NCI-H2227 (cell line): Measurements from ENCODE around the gene SRGAP3.
A peak's percentile ranks its signal among the peaks of the same experiment; 100 is the strongest.

Experiments used
- DNase-seq: peaks from one replicate; lab custom pipeline; 2025; ENCODE audit not compliant: unreplicated experiment; lab: John Stamatoyannopoulos, UW

The SRGAP3 gene

DNA sequence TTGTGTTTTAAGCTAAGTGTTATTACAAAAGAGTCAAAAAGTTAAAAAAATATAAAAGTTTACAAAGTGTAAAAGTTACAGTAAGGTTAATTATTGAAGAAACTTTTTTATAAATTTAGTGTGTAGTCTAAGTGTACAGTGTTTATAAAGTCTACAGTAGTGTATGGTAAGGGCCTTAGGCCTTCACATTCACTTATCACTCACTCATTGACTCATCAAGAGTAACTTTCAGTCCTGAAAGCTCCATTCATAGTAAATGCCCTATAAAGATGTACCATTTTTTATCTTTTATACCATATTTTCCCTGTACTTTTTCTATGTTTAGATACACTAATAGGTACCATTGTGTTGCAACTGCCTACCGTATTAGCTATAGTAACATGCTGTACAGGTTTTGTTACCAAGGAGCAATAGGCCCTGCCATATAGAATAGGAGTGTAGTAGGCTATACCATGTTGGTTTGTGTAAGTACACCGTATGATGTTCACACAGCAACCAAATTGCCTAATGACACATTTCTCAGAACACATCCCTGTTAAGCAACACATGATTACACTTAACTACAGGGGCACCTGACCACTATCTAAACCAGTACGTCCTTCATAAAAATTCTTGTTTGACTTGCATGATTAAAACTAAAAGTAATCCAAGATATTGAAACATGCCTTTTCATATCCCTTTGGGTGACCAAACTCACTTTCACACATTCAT is 303.4 kb downstream of the SRGAP3 start:
- DNase-seq = no peak

DNA sequence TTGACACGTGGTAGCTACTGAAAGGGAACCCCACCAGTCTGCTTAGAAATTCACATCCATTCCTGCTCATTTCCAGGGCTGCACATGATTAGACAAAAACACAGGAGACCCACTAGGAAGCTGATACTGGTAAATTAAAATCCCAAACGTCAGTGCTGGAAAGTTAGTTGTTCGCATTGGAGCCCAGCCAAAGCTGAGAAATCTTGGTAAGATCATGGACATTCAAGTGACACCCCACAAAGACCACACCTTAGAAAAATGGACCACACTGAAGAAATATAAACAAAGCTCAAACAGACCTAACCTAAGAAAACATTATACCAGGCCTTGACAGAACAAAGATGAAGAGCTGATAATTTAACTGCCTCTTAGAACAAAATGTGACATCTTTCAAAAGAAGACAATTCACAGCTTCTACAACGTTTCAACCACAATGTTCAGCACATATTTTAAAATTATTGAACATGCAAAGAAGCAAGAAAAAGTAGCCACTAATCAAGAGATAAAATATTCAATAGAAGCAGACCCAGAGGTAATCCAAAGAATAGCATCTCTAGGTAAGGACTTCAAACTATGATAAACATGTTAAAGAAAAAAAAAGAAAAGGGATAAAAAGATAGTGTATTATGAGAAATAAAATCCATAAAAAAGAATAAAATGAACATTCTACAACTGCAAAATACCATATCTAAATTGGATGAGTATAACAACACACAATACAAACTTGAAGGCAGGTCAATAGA is 306.5 kb downstream of the SRGAP3 start:
- no peak for DNase-seq

DNA sequence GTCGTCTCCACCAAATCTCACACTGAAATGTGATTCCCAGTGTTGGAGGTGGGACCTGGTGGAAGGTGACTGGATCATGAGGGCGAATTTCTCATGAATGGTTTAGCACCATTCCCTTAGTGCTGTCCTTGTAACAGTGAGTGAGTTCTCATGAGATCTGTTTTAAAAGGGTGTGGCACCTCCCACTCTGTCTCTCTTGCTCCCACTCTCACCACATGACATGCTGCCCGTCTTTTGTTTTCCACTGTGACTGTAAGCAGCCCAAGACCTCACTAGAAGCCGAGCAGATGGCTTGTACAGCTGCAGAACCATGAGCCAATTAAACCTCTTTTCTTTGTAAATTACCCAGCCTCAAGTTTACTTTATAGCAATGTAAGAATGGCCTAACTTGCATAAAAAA is 307.3 kb downstream of the SRGAP3 start:
- DNase-seq = no peak

DNA sequence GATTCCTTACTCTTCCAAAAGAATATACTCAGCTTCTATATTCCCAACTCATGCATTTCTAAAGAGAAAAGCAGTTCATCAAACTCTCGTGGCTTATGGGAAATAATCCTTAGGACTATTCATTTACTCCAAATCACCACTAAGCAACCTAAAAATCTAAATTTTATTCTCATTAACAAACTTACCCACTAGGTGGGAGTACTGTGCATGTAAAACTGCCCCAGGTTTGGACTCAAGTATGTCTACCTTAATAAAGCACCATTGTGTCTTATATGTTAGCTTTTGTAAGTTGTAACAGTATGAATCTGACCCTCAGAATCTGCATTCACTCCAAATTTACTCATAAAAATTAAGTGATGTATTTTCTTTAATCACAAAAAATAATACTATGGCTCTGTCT is 311.4 kb downstream of the SRGAP3 start:
- peak; percentile 7 for DNase-seq

DNA sequence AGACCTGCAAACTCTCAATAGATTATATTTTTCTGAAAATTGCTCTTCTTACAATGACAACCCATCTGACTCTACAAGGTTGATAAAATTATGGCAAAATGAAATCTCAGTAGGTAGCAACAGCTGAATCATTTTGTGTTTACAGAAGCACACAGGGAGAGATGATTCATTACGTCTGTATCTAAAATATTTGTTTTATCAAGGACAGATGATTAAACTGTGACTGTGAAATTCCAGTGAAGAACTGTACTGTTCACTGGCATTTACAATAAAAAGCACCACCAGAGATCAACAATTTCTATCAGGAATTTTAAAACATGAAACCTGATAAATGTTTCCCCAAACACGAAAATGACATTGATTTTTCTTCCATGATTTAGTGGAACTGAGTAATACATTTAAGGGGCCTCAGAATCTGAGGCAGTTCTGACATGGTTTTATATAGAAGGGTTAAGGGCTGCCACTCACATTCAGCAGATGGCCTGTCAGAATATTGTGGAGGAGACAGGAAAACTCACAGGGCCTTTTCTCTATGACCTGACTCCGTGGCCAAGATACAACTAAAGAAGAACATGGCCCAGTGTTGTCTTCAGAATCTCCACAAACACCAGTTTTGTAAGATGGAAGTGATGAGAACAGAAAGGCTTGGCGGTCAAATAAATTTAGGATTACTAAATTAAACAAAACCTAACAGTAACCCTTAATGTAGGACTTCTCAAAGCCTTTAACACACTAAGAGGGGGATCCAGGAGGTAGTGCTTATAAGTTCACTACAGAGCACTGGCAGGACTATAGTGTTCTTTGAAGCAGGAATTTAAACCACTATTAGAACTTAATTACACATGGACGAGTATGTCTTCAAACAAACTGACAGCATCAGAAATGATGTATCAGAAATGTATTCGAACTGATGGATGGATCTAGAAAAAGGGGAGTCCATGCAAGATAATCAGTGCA is 312.1 kb downstream of the SRGAP3 start:
- no peak for DNase-seq

DNA sequence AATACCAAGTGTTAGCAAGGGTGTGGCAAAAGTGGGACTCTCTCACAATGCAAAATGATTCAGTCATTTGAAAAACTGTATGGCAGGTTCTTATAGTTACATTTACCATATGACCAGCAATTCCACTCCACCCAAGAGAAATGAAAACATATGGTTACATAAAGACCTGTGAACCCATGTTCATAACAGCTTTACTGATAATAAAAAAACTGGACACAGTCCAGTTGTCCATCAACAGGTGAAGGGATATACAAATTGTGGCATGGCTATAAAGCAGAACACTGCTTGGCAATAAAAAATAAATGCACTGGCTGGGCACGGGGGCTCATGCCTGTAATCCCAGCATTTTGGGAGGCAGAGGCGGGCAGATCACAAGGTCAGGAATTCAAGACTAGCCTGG is 316.9 kb downstream of the SRGAP3 start:
- no peak for DNase-seq

DNA sequence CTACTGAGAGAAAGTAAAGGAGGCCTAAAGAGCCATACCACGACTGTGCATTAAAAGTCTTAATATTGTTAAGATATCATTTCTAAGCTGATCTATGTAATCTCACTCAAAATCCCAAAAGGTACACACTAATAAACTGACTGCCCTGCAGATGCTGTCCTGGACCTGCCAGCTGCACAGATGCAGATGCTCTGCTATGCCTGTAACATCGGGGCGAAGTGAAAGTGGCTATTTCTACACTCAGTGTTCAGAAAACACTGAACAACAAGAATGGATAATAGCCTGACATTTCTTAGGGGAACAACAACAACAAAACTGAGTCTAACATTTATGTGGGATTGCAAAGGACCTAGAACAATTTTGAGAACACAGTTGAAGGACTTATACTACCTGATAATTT is 318.1 kb downstream of the SRGAP3 start:
- DNase-seq = no peak
